H9 (cell line): ENCODE results near the gene ANGPTL8. TPM values are rescaled to one million over a fixed set of nuclear protein-coding genes. Genes with fewer than 3 reads are reported as not detected.

Experiments used
- DNase-seq: peaks from one replicate; pipeline ENCODE4 v3.0.0-alpha.2; 2017
- H2AFZ ChIP-seq: one replicate; pipeline ENCODE4 v1.6.1; 2013; ENCODE audit warnings: mild to moderate bottlenecking, low read length, control low read depth, moderate library complexity
- H2AK5ac ChIP-seq: 2 replicates; pipeline ENCODE4 v1.6.1; 2013; ENCODE audit warnings: low read length, control low read depth, mixed read lengths; ENCODE audit not compliant: insufficient read length
- H2BK120ac ChIP-seq: one replicate; pipeline ENCODE4 v1.6.1; 2013; ENCODE audit warnings: low read depth, mild to moderate bottlenecking, low read length, control low read depth, inconsistent platforms; ENCODE audit not compliant: poor library complexity, severe bottlenecking
- H2BK12ac ChIP-seq: 2 replicates; pipeline ENCODE4 v1.6.1; 2013; ENCODE audit warnings: low read length, control low read depth, mixed read lengths, low read depth; ENCODE audit not compliant: insufficient read length
- H2BK15ac ChIP-seq: 2 replicates; pipeline ENCODE4 v1.6.1; 2013; ENCODE audit warnings: low read depth, low read length, control low read depth
- H2BK20ac ChIP-seq: one replicate; pipeline ENCODE4 v1.6.1; 2013; ENCODE audit warnings: low read depth, mild to moderate bottlenecking, low read length, control low read depth, inconsistent platforms; ENCODE audit not compliant: poor library complexity, severe bottlenecking
- H2BK5ac ChIP-seq: 2 replicates; pipeline ENCODE4 v1.6.1; 2013; ENCODE audit warnings: low read length, control low read depth, mixed read lengths; ENCODE audit not compliant: insufficient read length
- H3K14ac ChIP-seq: 2 replicates; pipeline ENCODE4 v1.6.1; 2013; ENCODE audit warnings: low read length, control low read depth; ENCODE audit not compliant: insufficient read depth
- H3K18ac ChIP-seq: 2 replicates; pipeline ENCODE4 v1.6.1; 2013; ENCODE audit warnings: low read depth, mild to moderate bottlenecking, mixed read lengths, low read length, control low read depth; ENCODE audit not compliant: insufficient read length
- H3K23ac ChIP-seq: 2 replicates; pipeline ENCODE4 v1.6.1; 2013; ENCODE audit warnings: low read length, control low read depth, mixed read lengths, low read depth; ENCODE audit not compliant: insufficient read length
- H3K23me2 ChIP-seq: 2 replicates; pipeline ENCODE4 v1.6.1; 2013; ENCODE audit warnings: low read depth, mild to moderate bottlenecking, mixed read lengths, low read length, control low read depth; ENCODE audit not compliant: insufficient read length, poor library complexity, severe bottlenecking
- H3K27ac ChIP-seq: 2 replicates; pipeline ENCODE4 v1.5.1; 2013; ENCODE audit warnings: low read length, control low read depth, mixed read lengths, low read depth; ENCODE audit not compliant: insufficient read length
- H3K27me3 ChIP-seq: 2 replicates; pipeline ENCODE4 v1.6.1; 2013; ENCODE audit warnings: low read length, control low read depth, inconsistent platforms; ENCODE audit not compliant: insufficient read depth
- H3K4ac ChIP-seq: 2 replicates; pipeline ENCODE4 v1.6.1; 2013; ENCODE audit warnings: low read depth, mild to moderate bottlenecking, control low read depth, inconsistent platforms, low read length, moderate library complexity
- H3K4me1 ChIP-seq: 2 replicates; pipeline ENCODE4 v1.6.1; 2013; ENCODE audit warnings: low read length, control low read depth, inconsistent platforms; ENCODE audit not compliant: insufficient read depth
- H3K4me2 ChIP-seq: 2 replicates; pipeline ENCODE4 v1.6.1; 2013; ENCODE audit warnings: low read length, control low read depth, mixed read lengths; ENCODE audit not compliant: insufficient read length, insufficient read depth
- H3K56ac ChIP-seq: 2 replicates; pipeline ENCODE4 v1.6.1; 2013; ENCODE audit warnings: low read depth, mild to moderate bottlenecking, mixed read lengths, low read length, control low read depth; ENCODE audit not compliant: insufficient read length
- H3K79me1 ChIP-seq: 2 replicates; pipeline ENCODE4 v1.6.1; 2013; ENCODE audit warnings: low read depth, mild to moderate bottlenecking, moderate library complexity, low read length, control low read depth, inconsistent platforms; ENCODE audit not compliant: insufficient read depth, poor library complexity, severe bottlenecking
- H3K79me2 ChIP-seq: 2 replicates; pipeline ENCODE4 v1.6.1; 2013; ENCODE audit warnings: low read length, control low read depth, inconsistent platforms; ENCODE audit not compliant: insufficient read depth
- H3K9ac ChIP-seq: 2 replicates; pipeline ENCODE4 v1.6.1; 2013; ENCODE audit warnings: low read length, control low read depth, mixed read lengths; ENCODE audit not compliant: insufficient read length; ENCODE audit errors: extremely low read depth
- H3K9me3 ChIP-seq: one replicate; pipeline ENCODE4 v1.6.1; 2013; ENCODE audit warnings: low read depth, low read length, inconsistent platforms; ENCODE audit not compliant: control insufficient read depth
- H3T11ph ChIP-seq: one replicate; pipeline ENCODE4 v1.6.1; 2013; ENCODE audit warnings: mild to moderate bottlenecking, low read length, control low read depth, inconsistent platforms
- H4K20me1 ChIP-seq: one replicate; pipeline ENCODE4 v1.6.1; 2013; ENCODE audit not compliant: control insufficient read depth, insufficient read length, insufficient read depth
- H4K5ac ChIP-seq: 2 replicates; pipeline ENCODE4 v1.6.1; 2013; ENCODE audit warnings: low read depth, mild to moderate bottlenecking, mixed read lengths, low read length, control low read depth; ENCODE audit not compliant: insufficient read length
- H4K8ac ChIP-seq: replicated peaks from 2 replicates; pipeline ENCODE4 v1.6.1; 2013; ENCODE audit warnings: low read length, control low read depth, mixed read lengths, low read depth; ENCODE audit not compliant: insufficient read length
- H4K91ac ChIP-seq: 2 replicates; pipeline ENCODE4 v1.6.1; 2013; ENCODE audit warnings: low read depth, mild to moderate bottlenecking, moderate library complexity, mixed read lengths, low read length, control low read depth; ENCODE audit not compliant: insufficient read length
- H3K27ac Mint-ChIP-seq, 3 experiments: 2 replicates in 2 of 3; 3 replicates in 1 of 3; pipeline ENCODE4 v1.8.0; 2020 to 2021; ENCODE audit warnings: mixed read lengths in 3 of 3, mild to moderate bottlenecking in 1 of 3, moderate library complexity in 1 of 3
- H3K27me3 Mint-ChIP-seq: 2 replicates; pipeline ENCODE4 v1.8.0; 2021; ENCODE audit warnings: low read depth, mild to moderate bottlenecking, moderate library complexity, mixed read lengths
- H3K36me3 Mint-ChIP-seq, 3 experiments: 2 replicates in 2 of 3; 3 replicates in 1 of 3; pipeline ENCODE4 v1.8.0; 2020 to 2021; ENCODE audit warnings: low read depth in 3 of 3, mixed read lengths in 3 of 3; ENCODE audit not compliant: insufficient read depth in 1 of 3
- H3K4me1 Mint-ChIP-seq, 2 experiments: 2 replicates each; pipeline ENCODE4 v1.8.0; 2020; ENCODE audit warnings: mixed read lengths in 2 of 2
- H3K4me3 Mint-ChIP-seq, 2 experiments: 2 replicates in 1 of 2; 3 replicates in 1 of 2; pipeline ENCODE4 v1.8.0; 2020 to 2021; ENCODE audit warnings: mild to moderate bottlenecking in 2 of 2, mixed read lengths in 2 of 2, moderate library complexity in 1 of 2
- H3K9me3 Mint-ChIP-seq, 2 experiments: 2 replicates in 1 of 2; 3 replicates in 1 of 2; pipeline ENCODE4 v1.8.0; 2020; ENCODE audit warnings: mild to moderate bottlenecking in 2 of 2, mixed read lengths in 2 of 2, moderate library complexity in 1 of 2
- CTCF ChIP-seq: fragments of 200-600 bp; sonication (generic); conservative IDR thresholded peaks from 3 replicates; pipeline ENCODE4 v1.8.0; 2021; ENCODE audit warnings: antibody characterized with exemption, mild to moderate bottlenecking
- WGBS: extraction: QIAGEN DNeasy Blood & Tissue Kit; methylation state at CpG from one replicate; pipeline ENCODE4 v1.1.7; 2013; ENCODE audit warnings: missing lambda C conversion rate, low lambda C conversion rate, mixed read lengths; ENCODE audit not compliant: insufficient read length; ENCODE audit errors: extremely low coverage; 5-methylcytosine and 5-hydroxymethylcytosine counted together
- total RNA-seq: library from RNA; stranded (reverse); gene quantifications from 2 replicates; pipeline ENCODE4 v1.2.1, GENCODE V29; 2021

Gene ANGPTL8
- total RNA-seq, 1 experiment from 2014 or later = not detected

- Histone ChIP-seq H4K20me1 (peaks cover 2% of the 10 kb centered on the region), H3K9ac (no peak overlapping the region), H2BK12ac (no peak overlapping the region), H2AFZ (no peak overlapping the region), H2BK5ac (no peak overlapping the region), H4K91ac (no peak overlapping the region), H3K27me3 (no peaks in the 10 kb centered on the region), H3K4ac (no peak overlapping the region), H2BK20ac (no peak overlapping the region), H3K27ac (no peak overlapping the region), H3K56ac (no peak overlapping the region), H3K23ac (no peak overlapping the region), H3K14ac (no peak overlapping the region), H4K8ac (no peak overlapping the region), H2BK15ac (no peak overlapping the region), H3T11ph (no peak overlapping the region), H3K9me3 (no peaks in the 10 kb centered on the region), H3K23me2 (no peaks in the 10 kb centered on the region), H2AK5ac (no peak overlapping the region), H4K5ac (no peak overlapping the region), H3K18ac (no peak overlapping the region), H3K4me1 (no peaks in the 10 kb centered on the region), H3K79me1 (no peaks in the 10 kb centered on the region), H2BK120ac (no peak overlapping the region), H3K4me2 (no peak overlapping the region), H3K79me2 (no peaks in the 10 kb centered on the region)
- no peak for DNase-seq
- H3K4me3 Mint-ChIP-seq = no peak overlapping the region
- no peak for TF ChIP-seq CTCF
- peaks cover 3% of the 10 kb centered on the region; the same call in 1 of the 2 replicates for H3K27me3 Mint-ChIP-seq
- no peak overlapping the region; a peak in 1 of 7 replicates for H3K27ac Mint-ChIP-seq
- WGBS = no CpG with 5 or more reads among the region's 14 CpGs
- H3K9me3 Mint-ChIP-seq = no peaks in the 10 kb centered on the region
- H3K4me1 Mint-ChIP-seq = peaks cover 0 to 6% of the 10 kb centered on the region in 2 experiments; a peak in 3 of 4 replicates
- peaks cover 14 to 47% (median 42%) of the 10 kb centered on the region in 3 experiments; a peak in 6 of 7 replicates for H3K36me3 Mint-ChIP-seq
These were observed 8.5 kb downstream of the ANGPTL8 start for GRCh38 chr19:11247934-11248333.
